Stimulated activated CD4-positive, alpha-beta T cell treated with anti-CD3 and anti-CD28 coated beads, Interleukin-1b, Interleukin-23, amount 100 ng/mL, for 24 hours (primary cell): Measurements from ENCODE around the gene TCF15.

Source experiments
- DNase-seq, 4 experiments: peaks; one replicate each; pipeline ENCODE4 v3.0.0-alpha.2; 2020; ENCODE audit warnings: low read depth in 4 of 4, low spot score in 1 of 4

TCF15 gene, protein sequence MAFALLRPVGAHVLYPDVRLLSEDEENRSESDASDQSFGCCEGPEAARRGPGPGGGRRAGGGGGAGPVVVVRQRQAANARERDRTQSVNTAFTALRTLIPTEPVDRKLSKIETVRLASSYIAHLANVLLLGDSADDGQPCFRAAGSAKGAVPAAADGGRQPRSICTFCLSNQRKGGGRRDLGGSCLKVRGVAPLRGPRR

DNA sequence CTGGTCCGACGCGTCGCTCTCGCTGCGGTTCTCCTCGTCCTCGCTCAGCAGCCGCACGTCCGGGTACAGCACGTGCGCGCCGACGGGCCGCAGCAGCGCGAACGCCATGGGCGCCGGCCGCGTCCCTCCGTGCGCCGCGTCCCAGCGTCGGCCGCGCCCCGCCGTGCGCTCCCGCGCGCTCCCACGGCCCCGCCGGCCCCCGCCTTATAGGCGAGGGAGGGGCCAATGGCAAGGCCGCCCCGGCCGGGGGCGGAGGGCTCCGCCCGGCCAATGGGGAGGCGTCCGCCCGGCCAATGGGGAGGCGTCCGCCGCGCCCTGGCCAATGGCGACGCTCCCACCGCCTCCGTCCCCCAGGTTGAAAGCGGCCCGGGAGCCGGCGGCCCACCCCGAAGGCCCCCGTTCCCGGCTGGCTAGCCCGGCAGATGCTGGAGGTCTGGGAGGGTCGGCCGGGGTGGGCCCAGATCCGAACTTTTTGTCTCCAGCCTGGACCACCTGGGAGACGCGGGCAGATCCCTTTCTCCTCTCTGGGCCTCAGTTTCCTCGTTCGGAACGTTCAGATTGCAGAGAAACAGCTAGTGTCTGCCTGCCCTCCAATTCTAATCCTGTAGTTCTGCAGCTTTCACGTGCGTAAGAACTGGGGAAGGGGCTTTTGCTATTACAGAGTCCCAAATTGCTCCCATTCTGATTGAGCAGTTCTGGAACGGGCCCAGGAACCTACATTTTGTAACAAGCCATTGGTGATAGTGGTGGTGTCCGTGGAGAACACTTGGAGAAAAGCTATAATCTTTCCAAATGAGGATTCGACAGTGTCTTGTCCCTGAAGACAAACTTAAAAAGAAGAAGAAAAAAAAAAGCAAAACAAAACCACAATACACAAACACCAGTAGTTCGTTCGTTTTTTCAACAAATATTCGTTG is at the start of gene TCF15:
Gene TCF15, minus strand, starts transcription at position 180 of the 917 bp plus-strand sequence. Its CDS starts 72 bp downstream, at position 108.
- DNase-seq = peak in 1 of 4 experiments; percentile 10

DNA sequence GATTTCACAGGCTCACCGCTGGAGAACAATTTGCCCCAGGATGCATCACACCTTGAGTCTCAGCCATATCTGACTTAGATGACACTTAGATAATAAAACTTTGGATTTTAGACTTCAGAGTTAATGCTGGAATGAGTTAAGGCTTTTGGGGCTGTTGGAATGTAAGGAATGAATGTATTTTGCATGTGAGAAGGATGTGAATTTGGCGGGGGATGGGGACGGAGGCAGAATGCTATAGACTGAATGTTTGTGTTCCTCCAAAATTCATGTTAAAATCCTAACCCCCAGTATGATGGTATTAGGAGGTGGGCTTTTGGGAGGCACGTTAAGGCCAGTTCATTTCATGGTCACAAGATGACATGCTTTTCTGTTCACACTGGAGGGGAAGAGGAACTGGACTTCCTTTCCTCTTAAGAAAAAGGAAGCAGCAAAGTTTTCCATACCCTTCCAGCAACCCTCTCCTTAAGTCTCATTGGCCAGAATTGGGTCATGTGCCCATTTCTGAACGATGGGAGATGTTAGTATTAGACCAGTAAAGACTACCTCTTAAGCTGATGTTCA is 48.7 kb upstream of the TCF15 start:
- DNase-seq = no peak

DNA sequence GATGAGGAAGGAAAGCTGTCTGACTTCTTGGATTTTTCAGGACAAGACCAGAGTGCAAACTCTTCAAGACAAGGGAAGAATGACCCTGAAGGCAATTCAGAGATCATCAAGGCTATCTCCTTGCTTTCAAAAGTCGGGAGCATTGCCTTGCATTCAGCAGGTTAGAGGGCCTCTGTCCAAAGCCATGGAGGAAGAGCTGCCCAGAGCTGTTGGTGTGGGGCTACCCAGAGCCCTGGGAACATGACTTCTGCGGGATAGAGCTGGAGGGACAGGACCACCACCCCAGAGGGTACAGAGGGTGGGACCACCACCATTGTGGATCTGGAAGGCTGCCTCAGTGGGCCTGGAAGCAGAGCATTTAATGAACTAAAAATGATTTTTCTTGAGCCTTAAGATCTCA is 48.1 kb upstream of the TCF15 start:
- no peak for DNase-seq

DNA sequence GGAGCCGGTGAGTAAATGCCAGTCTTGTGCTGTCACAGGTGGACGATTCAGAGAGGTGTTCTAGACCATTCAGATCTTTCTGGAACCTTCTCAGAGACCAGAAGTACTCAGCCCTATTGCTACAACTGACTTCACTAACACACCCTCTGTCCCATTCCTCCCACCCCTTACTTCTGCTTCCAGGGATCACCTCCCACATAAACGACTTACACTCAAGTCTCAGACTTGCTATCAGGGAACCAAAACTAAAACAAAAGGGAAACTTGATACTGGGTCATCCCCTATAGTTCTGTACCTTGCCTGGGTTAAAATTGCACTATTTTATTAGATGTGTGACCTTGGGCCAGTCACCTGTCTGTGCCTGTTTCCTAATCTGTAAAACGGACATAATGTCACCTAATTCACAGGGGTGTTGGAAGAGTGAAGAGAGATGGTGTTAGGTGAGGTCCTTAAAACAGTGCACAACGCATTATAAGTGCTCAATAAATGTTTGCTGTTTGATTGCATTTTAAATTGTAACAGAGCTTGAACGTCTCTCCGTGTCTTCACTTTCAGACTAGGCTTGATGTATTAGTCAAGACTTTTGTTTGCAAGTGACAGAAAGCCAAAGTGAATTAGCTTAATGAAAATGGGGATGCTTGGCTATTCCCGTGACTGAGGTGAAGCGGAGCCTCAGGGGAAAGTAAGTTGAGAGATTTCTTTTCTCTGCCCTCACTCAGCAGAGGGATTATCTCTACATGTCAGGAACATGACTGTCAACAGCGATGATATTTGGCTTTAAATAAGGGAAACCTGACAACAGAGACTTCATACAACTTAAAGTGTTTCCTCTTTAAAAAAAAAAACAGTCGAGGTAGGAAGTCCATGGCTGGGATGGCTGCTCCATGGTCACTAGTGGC is 45.9 kb upstream of the TCF15 start:
- DNase-seq = no peak

DNA sequence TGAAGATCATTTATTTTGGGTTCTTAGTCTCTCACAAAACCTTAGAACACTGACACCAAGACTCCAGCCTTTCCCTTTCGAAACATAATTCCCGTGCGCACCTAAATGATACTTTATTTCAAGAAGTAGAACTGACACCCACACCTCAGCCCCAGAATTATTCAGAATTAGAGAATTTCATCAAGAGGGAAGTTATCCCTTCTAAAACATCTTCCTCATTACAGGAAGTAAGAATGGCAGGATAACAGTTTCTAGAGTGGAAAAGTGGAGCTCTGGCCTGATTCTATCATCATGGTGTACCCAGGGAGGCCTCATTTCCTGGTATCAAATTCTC is 44.3 kb upstream of the TCF15 start:
- DNase-seq = no peak

DNA sequence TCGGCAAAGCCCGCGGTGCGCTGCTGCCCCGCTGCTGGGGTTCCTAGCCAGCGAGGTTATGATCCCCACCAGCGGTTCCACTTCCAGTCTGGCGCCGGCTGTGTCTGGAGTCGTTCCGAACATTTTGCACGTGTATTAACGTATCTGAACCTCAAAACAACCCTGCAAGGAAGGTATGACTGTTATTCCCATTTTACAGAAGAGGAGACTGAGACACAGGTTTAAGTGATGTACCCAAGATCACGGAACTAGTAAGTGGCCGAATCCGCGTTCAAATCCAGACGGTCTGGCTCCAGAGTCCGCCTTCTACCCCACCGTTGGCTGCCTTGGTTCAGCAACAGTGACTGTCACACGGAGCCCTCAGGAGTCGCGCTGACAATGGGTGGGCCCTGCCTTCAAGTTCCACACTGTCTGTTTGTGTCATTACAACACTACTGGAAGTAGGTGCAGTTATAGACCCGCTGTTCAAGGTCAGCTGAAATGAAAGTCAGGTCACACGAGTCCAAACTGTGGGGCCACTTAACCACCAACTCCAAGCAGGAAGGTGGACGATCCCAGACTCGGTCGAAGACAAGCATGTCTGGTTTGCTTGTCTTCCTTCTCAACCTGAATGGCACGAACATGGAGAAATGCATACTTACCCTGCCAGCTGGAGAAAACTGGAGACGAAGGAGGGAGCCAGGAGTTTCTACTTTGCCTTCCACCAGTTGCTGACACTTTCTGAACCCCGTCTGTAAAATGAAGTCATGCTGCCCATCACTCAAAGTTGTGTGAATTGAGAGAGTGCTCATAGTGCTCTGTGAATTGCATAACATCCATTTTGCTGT is 43.7 kb upstream of the TCF15 start:
- no peak for DNase-seq

DNA sequence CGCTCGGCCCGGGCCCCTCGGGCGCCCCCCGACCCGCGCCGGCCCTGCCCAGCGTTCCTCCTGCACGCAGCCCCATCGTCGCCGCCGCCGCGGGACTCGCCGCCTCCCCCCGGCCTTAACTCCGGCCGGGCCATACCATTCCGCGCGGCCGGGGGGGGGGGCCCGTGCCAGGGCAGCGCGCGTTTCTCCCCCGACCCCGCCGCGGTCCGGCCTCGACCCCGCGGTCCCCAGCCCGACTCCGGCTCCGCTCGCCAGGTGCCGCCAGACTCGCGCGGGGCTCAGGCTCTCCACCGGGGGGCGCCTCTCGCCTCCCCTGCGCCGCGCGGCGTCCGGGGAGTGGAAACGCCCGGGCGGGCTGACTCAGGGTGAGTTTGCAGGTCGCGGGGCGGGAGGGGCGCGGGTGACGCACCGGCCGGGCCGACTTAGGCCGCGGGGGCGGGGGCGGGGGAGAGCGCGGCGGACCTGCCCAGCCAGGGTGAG is 43.0 kb upstream of the TCF15 start, which contains the start of gene SRXN1:
Gene SRXN1, minus strand, starts transcription at position 91 of the 480 bp plus-strand sequence. Its CDS starts 15 bp downstream, at position 76.
- peak; percentile 59 to 84 (median 70) for DNase-seq

DNA sequence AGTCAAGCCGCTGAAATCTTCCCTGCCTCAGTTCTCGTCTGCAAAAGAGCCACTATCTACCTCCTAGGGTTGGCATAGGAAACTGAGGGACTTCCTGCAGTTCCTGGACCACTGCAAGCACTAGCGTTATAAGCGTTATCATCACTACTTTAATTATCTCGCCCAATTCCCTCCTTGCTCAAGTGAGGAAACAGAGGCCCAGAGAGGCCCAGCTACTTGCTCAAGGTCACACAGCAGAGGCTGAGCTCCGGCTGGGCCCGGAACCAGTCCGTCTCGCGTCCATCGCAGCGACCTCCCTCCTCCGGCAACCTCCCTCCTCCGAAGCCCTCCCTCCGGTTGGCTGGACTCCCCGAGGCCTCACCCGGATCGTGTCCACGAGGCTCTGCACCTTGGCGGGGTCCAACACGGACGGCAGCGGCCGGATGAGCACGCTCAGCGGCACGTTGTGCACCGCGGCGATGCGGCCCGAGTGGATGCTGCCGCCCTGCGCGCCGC is 42.6 kb upstream of the TCF15 start:
- no peak for DNase-seq

DNA sequence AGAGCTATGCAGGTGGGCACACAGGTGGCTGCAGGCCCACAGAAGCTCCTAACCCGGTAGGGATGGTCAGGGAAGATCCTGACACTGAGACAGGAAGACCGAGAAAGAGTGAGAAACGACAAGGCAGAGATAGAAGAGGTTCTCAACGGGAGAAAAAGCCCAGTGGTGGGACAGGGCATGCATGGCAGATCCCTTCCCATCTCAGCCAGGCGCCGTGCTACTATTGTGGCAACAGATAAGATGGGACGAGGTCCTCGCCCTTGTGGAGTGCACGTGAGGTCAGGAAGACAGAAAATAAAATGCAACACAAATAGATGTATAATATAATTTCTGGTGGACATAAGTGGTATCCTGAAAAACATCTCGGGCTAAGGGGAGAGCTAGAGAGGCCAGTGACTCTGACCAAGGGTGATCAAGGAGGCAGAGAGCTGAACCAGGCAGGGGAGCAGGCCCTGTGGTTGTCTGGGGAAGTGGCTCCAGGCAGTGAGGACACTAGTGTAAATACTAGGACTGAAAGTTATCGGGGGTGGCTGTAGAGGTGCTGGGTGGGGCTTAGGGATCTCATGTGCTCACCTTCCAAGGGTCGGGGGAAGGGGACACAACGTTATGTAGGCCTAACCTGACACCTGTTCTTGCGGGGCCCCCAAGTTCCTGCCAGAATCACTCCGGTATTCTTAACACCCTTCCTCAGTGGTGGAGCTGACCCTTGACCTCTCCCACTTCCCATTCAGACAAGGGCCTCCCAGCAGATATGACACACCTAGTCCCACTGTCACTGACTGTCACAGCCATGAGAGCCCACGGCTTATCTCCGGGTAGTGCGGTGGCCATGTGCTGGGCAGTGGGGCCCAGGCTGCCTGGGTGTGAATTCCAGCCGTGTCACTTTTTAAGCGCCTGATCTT is 41.9 kb upstream of the TCF15 start:
- no peak for DNase-seq

DNA sequence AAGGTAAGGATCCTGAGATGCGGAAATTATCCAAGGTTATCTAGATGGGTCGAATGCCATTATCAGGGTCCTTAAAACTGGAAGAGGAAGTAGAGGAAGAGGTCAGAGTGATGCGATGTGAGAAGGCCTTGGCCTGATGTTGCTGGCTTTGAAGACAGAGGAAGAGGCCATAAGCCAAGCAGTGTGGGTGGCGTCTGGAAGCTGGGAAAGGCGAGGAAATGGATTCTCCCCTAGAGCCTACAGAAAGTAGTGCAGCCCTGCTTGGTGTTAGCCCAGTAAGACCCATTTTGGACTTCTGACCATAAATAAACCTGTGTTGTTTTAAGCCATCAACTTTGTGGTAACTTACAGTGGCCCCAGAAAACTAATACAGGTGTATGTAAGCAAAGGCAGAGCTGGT is 40.8 kb upstream of the TCF15 start:
- DNase-seq = no peak

DNA sequence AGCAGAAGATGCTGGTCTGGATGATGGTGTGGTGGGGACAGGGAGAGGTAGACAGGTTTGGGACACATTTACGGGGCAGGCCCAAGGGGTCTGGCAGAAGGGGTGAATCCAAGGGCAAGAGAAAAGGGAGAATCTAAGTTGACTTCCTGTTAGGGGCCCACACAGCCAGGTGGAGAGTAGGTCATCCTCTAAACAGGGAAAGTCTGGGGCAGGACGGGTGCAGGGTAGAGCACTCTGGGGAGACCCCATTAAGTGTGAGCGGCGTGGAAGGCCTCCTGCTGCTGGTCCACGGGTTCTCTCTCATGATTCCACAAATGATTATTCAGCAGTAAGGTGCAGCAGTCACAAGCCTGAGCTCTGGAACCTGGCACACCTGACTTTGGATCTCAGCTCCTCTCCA is 40.2 kb upstream of the TCF15 start:
- DNase-seq = no peak

DNA sequence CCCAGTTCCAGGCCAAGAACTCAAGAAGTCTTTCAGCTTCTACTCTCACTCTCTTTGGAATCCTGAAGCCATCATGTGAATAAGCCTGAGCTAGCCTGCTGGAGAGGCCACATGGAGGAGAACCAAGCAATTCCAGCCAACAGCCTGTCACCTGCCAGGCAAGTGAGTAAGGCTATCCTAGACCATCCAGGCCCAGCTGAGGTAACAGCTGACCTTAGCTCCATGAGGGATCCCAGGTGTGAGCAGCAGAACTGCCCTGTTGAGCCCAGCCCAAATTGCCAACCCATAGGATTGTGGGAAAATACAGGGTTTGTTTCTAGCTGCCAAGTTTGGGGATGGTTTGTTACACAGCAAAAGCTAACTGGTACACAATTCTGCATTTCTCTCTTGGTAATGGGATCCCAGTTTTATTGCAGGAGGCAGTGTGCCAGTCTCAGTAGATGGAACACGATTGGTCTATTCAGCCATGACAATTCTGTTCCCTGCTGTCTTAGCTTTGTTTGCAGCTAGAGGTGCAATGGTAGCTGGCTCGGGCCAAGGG is 37.4 kb upstream of the TCF15 start:
- DNase-seq = no peak

DNA sequence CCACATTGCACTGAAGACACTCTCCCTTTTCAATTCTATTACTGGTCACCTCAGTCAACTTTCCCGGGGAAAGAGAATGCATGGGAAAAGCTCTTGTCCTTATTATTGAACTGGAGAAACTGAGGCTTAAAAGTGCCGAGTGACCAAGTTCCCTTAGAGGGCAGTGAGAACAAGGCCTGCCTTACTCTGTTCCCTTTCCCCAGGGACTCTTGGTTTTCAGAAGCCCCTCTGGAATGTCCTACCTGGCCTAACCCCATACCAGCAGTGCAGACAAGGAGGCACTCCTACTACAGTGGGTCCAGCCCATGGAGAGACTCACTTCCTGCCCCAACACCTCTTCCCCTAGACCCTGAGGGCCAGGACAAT is 36.7 kb upstream of the TCF15 start:
- no peak for DNase-seq

DNA sequence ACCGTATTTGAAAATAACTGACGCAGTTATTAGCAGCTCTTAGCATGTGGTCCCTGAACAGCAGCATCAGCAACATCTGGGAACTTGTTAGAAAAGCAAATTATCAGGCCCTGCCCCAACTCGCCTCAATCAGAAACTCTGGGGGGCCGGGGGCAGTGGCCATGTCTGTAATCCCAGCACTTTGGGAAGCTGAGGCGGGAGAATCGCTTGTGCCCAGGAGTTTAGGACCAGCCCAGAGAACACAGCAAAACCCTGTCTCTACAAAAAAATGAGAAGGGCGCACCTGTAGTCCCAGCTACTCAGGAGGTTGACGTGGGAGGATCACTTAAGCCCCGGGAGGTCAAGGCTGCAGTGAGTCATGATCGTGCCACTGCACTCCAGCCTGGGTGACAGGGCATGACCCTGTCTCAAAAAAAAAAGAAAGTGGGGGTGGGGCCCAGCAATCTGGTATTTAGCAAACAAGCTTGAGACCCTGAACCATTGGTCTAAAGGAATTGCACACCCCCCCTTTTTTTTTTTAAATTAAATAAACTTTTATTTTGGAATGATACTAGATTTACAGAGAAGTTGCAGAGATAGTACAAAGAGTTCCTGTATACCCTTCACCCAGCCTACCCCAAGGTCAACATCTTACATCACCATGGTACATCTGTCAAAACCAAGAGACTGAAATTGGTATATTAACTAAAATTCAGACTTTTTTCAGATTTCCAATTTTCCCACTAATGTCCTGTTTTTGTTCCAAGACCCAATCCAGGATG is 36.2 kb upstream of the TCF15 start:
- no peak for DNase-seq

DNA sequence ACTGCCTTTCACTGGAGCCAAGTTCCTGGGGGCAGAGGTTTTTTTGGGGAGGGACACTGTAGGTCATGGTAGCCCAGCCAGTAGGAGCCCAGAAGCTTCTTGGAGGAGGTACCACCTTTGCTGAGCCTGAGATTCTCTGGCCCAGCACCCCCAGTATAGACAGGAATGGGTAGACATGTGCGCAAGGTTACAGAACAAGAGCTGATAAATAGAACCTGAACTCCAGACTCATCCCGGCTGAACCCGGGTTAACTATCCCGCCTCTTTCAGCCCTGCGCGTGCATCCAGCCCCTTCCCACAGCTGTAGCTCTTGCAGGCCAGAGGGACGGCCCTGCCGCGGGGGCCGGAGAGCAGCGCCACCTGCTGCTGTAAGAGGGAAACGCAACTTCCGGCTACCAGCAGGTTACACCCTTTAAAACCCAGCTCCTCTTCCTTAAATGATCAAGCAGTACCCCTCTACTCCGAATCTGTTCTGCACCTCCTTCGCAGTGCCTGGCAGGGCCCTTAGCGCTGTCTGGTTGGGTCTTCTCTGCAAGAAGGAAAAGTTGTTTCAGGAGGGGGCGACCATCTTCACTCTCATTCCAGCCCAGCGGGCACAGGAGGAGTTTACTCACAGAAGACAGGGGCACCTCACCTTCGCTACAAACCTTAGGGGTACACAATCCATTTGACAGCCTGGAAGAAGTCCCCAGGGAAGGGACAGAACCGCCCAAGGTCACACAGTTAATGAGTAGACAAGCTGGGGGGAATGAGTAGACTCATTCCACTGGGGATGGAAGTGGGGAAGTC is 35.4 kb upstream of the TCF15 start:
- DNase-seq = peak in 3 of 4 experiments; percentile 38 to 58 (median 44)

DNA sequence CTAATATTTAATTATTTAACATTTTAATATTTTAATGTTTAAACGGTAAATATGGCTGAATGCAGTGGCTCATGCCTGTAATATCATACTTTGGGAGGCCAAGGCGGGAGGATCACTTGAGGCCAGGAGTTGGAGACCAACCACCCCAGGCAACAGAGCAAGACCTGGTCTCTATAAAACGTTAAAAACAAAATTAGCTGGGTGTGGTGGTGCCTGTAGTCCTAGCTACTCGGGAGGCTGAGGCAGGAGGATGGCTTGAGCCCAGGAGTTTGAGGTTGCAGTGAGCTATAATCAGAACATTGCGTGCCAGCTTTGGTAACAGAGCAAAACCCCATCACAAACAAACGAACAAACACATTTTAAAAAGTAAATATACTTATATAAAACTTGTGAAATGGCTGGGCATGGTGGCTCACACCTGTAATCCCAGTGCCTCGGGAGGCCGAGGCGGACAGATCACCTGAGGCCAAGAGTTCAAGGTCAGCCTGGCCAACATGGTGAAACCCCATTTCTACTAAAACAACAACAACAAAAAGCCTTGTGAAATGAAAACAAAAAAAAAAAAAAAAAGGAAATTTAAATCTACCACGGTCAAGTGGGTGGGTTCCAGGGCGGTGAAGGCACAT is 34.7 kb upstream of the TCF15 start:
- no peak for DNase-seq
